Activated CD8-positive, alpha-beta T cell treated with anti-CD3 and anti-CD28 coated beads for 36 hours (primary cell): ENCODE data around the gene DACH1. TPM values are rescaled to one million over a fixed set of nuclear protein-coding genes. Genes with fewer than 3 reads are reported as not detected.

ENCODE experiments used
- ATAC-seq: fragments of 200-7000 bp; cut with Tn5 transposase; one replicate; pipeline ENCODE4 v1.10.0; 2021; ENCODE audit warnings: mild to moderate bottlenecking, moderate library complexity
- CTCF ChIA-PET: fragments of 350-600 bp; sonication (Branson Sonifier 250); formaldehyde crosslinking; loops from one replicate; lab custom pipeline; 2021; ENCODE audit warnings: antibody characterized with exemption; lab: Charles Lee
- POLR2A ChIA-PET: fragments of 350-600 bp; sonication (Branson Sonifier 250); formaldehyde crosslinking; loops from one replicate; lab custom pipeline; 2021; ENCODE audit warnings: antibody characterized with exemption; lab: Charles Lee
- DNase-seq: peaks from one replicate; pipeline ENCODE4 v3.0.0-alpha.2; 2020
- H3K27ac Mint-ChIP-seq: one replicate; pipeline ENCODE4 v1.8.0; 2021; ENCODE audit warnings: mild to moderate bottlenecking, mixed read lengths
- H3K27me3 Mint-ChIP-seq: one replicate; pipeline ENCODE4 v1.8.0; 2021; ENCODE audit warnings: mixed read lengths
- H3K36me3 Mint-ChIP-seq: one replicate; pipeline ENCODE4 v1.8.0; 2021; ENCODE audit warnings: low read depth, mixed read lengths
- H3K4me1 Mint-ChIP-seq: one replicate; pipeline ENCODE4 v1.8.0; 2021; ENCODE audit warnings: low read depth, mixed read lengths
- H3K4me3 Mint-ChIP-seq: one replicate; pipeline ENCODE4 v1.8.0; 2021; ENCODE audit warnings: mild to moderate bottlenecking, moderate library complexity, mixed read lengths
- H3K9me3 Mint-ChIP-seq: one replicate; pipeline ENCODE4 v1.8.0; 2021; ENCODE audit warnings: mixed read lengths
- CTCF ChIP-seq: fragments of 200-600 bp; IDR thresholded peaks from one replicate; pipeline ENCODE4 v1.8.0; 2022; ENCODE audit warnings: antibody characterized with exemption, mild to moderate bottlenecking
- intact Hi-C: fragments of 100-400 bp; cut with micrococcal nuclease; formaldehyde crosslinking; loops from one replicate; pipeline ENCODE4 v1.10.0; 2022
- total RNA-seq, 2 experiments: library from RNA; stranded (reverse); gene quantifications; one replicate each; pipeline ENCODE4 v1.2.3, GENCODE V29; 2021

Gene DACH1
- total RNA-seq, 2 experiments from 2014 or later = not detected

DNA sequence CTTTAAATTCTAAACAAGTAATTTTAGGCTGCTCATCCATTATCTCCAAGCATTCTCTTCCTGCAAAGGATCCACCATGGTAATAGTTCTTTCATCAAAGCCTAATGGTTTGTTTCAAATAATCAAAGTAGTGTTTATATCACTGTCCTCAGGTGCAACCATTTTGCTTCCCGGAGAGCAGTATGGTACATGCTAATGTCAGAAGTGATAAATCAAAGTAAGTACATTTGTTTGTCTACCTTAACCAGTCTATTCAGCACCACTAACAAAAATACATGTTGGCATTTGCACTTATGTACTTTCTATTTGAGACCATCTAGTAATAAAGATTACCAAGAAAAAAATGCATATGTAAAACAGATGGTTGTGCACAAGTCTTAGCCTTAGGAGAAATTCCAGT is 37.5 kb downstream of the DACH1 start:
- ChIA-PET POLR2A (no interaction called here), CTCF (no interaction called here)
- intact Hi-C loops = no loop called here
- ATAC-seq = no peak
- TF ChIP-seq CTCF = no peak
- Mint-ChIP-seq H3K4me3 (no peak overlapping the region), H3K27ac (no peak overlapping the region), H3K9me3 (no peaks in the 10 kb centered on the region), H3K36me3 (no peaks in the 10 kb centered on the region), H3K27me3 (no peaks in the 10 kb centered on the region), H3K4me1 (no peaks in the 10 kb centered on the region)
- DNase-seq = no peak

- intact Hi-C loops = no loop called here
- no peaks in the 10 kb centered on the region for H3K9me3 Mint-ChIP-seq
- no peaks in the 10 kb centered on the region for H3K4me1 Mint-ChIP-seq
- no peaks in the 10 kb centered on the region for H3K27me3 Mint-ChIP-seq
- no peak for TF ChIP-seq CTCF
- H3K36me3 Mint-ChIP-seq = no peaks in the 10 kb centered on the region
- ChIA-PET CTCF (interaction anchor here (0.8 kb wide), 1 partner anchor 100 kb away, joined by 3 read pairs; no protein-coding TSS in a partner anchor), POLR2A (interaction anchor here (1.4 kb wide), 1 partner anchor 38 kb away, joined by 4 read pairs; no protein-coding TSS in a partner anchor)
- DNase-seq (no peak), ATAC-seq (no peak)
- no peak overlapping the region for H3K27ac Mint-ChIP-seq
- no peak overlapping the region for H3K4me3 Mint-ChIP-seq
These were observed 38.4 kb downstream of the DACH1 start for GRCh38 chr13:71828564-71828963.

DNA sequence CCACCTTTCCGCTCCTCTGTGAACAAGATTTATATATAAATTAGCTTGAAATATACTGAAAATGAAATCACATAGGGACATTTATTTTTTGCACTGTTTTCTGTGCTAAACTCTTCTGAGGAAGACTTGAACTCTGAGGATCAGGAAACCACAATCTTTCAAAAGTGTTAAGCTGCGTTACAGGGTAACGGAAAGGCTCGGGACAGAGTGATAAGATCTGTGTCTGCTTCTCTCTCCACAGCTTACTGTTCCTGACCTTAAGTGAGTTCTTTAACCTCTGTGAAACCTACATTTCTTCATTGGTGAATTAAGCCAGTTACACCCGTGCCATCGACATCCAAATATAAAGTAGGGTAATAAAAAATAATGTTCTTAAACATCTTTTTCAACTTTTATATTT is 38.9 kb downstream of the DACH1 start:
- ChIA-PET POLR2A (interaction anchor here (1.4 kb wide), 1 partner anchor 38 kb away, joined by 4 read pairs; no protein-coding TSS in a partner anchor), CTCF (interaction anchor here (0.8 kb wide), 1 partner anchor 100 kb away, joined by 3 read pairs; no protein-coding TSS in a partner anchor)
- Mint-ChIP-seq H3K27ac (no peak overlapping the region), H3K36me3 (no peaks in the 10 kb centered on the region), H3K4me3 (no peak overlapping the region), H3K9me3 (no peaks in the 10 kb centered on the region), H3K4me1 (no peaks in the 10 kb centered on the region), H3K27me3 (no peaks in the 10 kb centered on the region)
- no peak for TF ChIP-seq CTCF
- intact Hi-C loops = no loop called here
- DNase-seq (no peak), ATAC-seq (no peak)

- Mint-ChIP-seq H3K9me3 (no peaks in the 10 kb centered on the region), H3K4me3 (no peak overlapping the region), H3K4me1 (no peaks in the 10 kb centered on the region), H3K27me3 (no peaks in the 10 kb centered on the region), H3K27ac (no peak overlapping the region), H3K36me3 (no peaks in the 10 kb centered on the region)
- TF ChIP-seq CTCF = no peak
- intact Hi-C loops = no loop called here
- DNase-seq = no peak
- ATAC-seq = no peak
- POLR2A ChIA-PET = interaction anchor here (1.4 kb wide), 1 partner anchor 39 kb away, joined by 4 read pairs; no protein-coding TSS in a partner anchor
- CTCF ChIA-PET = no interaction called here
These were observed 39.8 kb downstream of the DACH1 start for GRCh38 chr13:71827241-71827640.

GRCh38 chr13:71820699-71821098 is 46.3 kb downstream of the DACH1 start:
- H3K27ac Mint-ChIP-seq = no peak overlapping the region
- POLR2A ChIA-PET = no interaction called here
- H3K9me3 Mint-ChIP-seq = no peaks in the 10 kb centered on the region
- TF ChIP-seq CTCF = no peak
- H3K4me1 Mint-ChIP-seq = no peaks in the 10 kb centered on the region
- CTCF ChIA-PET = no interaction called here
- DNase-seq = no peak
- H3K4me3 Mint-ChIP-seq = no peak overlapping the region
- intact Hi-C loops = no loop called here
- H3K36me3 Mint-ChIP-seq = no peaks in the 10 kb centered on the region
- ATAC-seq = no peak
- no peaks in the 10 kb centered on the region for H3K27me3 Mint-ChIP-seq
